HepG2 (cell line): ENCODE measurements around the gene GOLGA6D. TPM values are rescaled to one million over a fixed set of nuclear protein-coding genes. Genes with fewer than 3 reads are reported as not detected.
"Not testable (repeated sequence)": the region's sequence is repeated elsewhere in the genome, so short reads cannot be mapped to it uniquely, and the experiment has no call there.

ENCODE experiments used
- ATAC-seq: fragments of 200-7000 bp; cut with Tn5 transposase; 3 replicates; pipeline ENCODE4 v1.9.1; 2020; ENCODE audit warnings: mild to moderate bottlenecking, moderate library complexity
- BruUV-seq: library from RNA; stranded (reverse); fragments of 400-500 nt; replicated peaks from 2 replicates; lab custom pipeline; 2021; lab: Mats Ljungman, UMichigan
- CTCF ChIA-PET: fragments of 300-600 bp; formaldehyde crosslinking; extraction: SDS; loops from one replicate; lab custom pipeline; 2021; ENCODE audit warnings: low total read pairs, inconsistent platforms, low intra/inter-chr PET ratio; lab: Yijun Ruan, JAX
- POLR2A ChIA-PET: fragments of 350-600 bp; sonication (Branson Sonifier 250); formaldehyde crosslinking; loops from one replicate; lab custom pipeline; 2020; ENCODE audit warnings: antibody characterized with exemption, inconsistent platforms; lab: Yijun Ruan, JAX
- DNase-seq: peaks from one replicate; pipeline ENCODE4 v3.0.0-alpha.2; 2015; ENCODE audit warnings: low spot score
- FAIRE-seq: peaks from 3 replicates; lab custom pipeline; 2011; peaks lifted over from hg19 to GRCh38; lab: Jason Lieb, UNC
- H2AFZ ChIP-seq: one replicate; pipeline ENCODE4 v1.6.1; 2011; ENCODE audit warnings: low read length, inconsistent platforms
- H3K27ac ChIP-seq: fragments of 300-600 bp; 3 replicates; pipeline ENCODE4 v1.8.0; 2011; ENCODE audit warnings: mixed run types, mild to moderate bottlenecking, mixed read lengths, low read length, inconsistent platforms; ENCODE audit not compliant: insufficient read depth; ENCODE audit errors: extremely low read length
- H3K27me3 ChIP-seq, 2 experiments: fragments of 200-600 bp in 1 of 2; 2 replicates in 1 of 2; 3 replicates in 1 of 2; pipeline versions ENCODE4 v1.6.0 to v1.8.0; 2011; ENCODE audit warnings: low read length in 2 of 2, mild to moderate bottlenecking in 2 of 2, moderate library complexity in 2 of 2, inconsistent platforms in 1 of 2; ENCODE audit not compliant: insufficient read depth in 2 of 2, control insufficient read depth in 1 of 2
- H3K36me3 ChIP-seq, 2 experiments: fragments of 200-600 bp in 1 of 2; replicated peaks in 1 of 2; 2 replicates in 1 of 2; 3 replicates in 1 of 2; pipeline versions ENCODE4 v1.5.1 to v1.8.0; 2011; ENCODE audit warnings: low read length in 2 of 2, inconsistent platforms in 1 of 2; ENCODE audit not compliant: insufficient read depth in 2 of 2, control insufficient read depth in 1 of 2
- H3K4me1 ChIP-seq: 2 replicates; pipeline ENCODE4 v1.5.1; 2012; ENCODE audit warnings: low read length, inconsistent platforms; ENCODE audit not compliant: insufficient read depth
- H3K4me2 ChIP-seq: 2 replicates; pipeline ENCODE4 v1.6.0; 2011; ENCODE audit warnings: low read depth, low read length, inconsistent platforms
- H3K4me3 ChIP-seq, 3 experiments: fragments of 200-600 bp in 1 of 3; sonication (generic), shearing (Covaris generic) in 1 of 3; replicated peaks in 1 of 3; 2 replicates each; pipeline ENCODE4 v1.5.1; 2011 to 2016; ENCODE audit warnings: low read length in 3 of 3, inconsistent platforms in 2 of 3, low read depth in 2 of 3, mild to moderate bottlenecking in 2 of 3, control low read depth in 1 of 3, mixed read lengths in 1 of 3; ENCODE audit not compliant: insufficient read depth in 1 of 3
- H3K79me2 ChIP-seq: one replicate; pipeline ENCODE4 v1.6.1; 2011; ENCODE audit warnings: low read length, inconsistent platforms; ENCODE audit not compliant: insufficient read depth
- H3K9ac ChIP-seq: 2 replicates; pipeline ENCODE4 v1.6.0; 2011; ENCODE audit warnings: mild to moderate bottlenecking, low read depth, low read length, inconsistent platforms; ENCODE audit not compliant: insufficient read depth
- H3K9me3 ChIP-seq: 2 replicates; pipeline ENCODE4 v1.5.1; 2012; ENCODE audit warnings: mild to moderate bottlenecking, low read length
- H4K20me1 ChIP-seq: 2 replicates; pipeline ENCODE4 v1.6.0; 2011; ENCODE audit warnings: inconsistent platforms, mild to moderate bottlenecking, low read length, moderate library complexity; ENCODE audit not compliant: insufficient read depth
- BCL6 ChIP-seq: IDR thresholded peaks from 2 replicates; pipeline ENCODE4 v1.6.1; 2016; ENCODE audit warnings: missing genetic modification reagents, missing compliant biosample characterization
- WGBS: methylation state at CpG from one replicate; pipeline ENCODE4 v1.1.6; 2017; ENCODE audit warnings: low lambda C conversion rate; 5-methylcytosine and 5-hydroxymethylcytosine counted together
- in situ Hi-C: cut with HindIII; loops from 2 replicates; pipeline ENCODE4 v1.10.0; 2017; ENCODE audit warnings: low pct_unique_long_range_greater_than_20kb; ENCODE audit not compliant: extremely low pct_ligation_motif_present
- intact Hi-C: fragments of 100-400 bp; cut with micrococcal nuclease; formaldehyde crosslinking; loops from one replicate; pipeline ENCODE4 v1.10.0; 2022; ENCODE audit not compliant: unreplicated experiment
- polyA plus RNA-seq, 8 experiments: library from polyadenylated mRNA; depleted of rRNA in 3 of 8; stranded (reverse) in 7 of 8; unstranded in 1 of 8; fragments of >200 nt; fragmentation: Illumina TruSeq in 4 of 8; extraction: Trizol in 4 of 8; gene quantifications; 2 replicates each; pipeline versions ENCODE4 v1.2.1 to v1.2.3, GENCODE V29; 2011 to 2016; ENCODE audit warnings: low read depth in 4 of 8, missing spikeins in 1 of 8, mixed read lengths in 1 of 8; ENCODE audit not compliant: insufficient read depth in 1 of 8
- total RNA-seq, 5 experiments: library from RNA; depleted of rRNA; stranded (reverse); fragments of >200 nt; fragmentation: Illumina TruSeq; extraction: Trizol; gene quantifications; 2 replicates each; pipeline ENCODE4 v1.2.3, GENCODE V29; 2016; ENCODE audit warnings: low read depth in 1 of 5
- TF ChIP-seq, protein P1 (sequence below): sonication (generic); formaldehyde crosslinking; IDR thresholded peaks from 2 replicates; pipeline ENCODE4 v1.5.0; 2020; ENCODE audit warnings: mild to moderate bottlenecking, missing genetic modification reagents, moderate library complexity

GOLGA6D gene
- total and polyA plus RNA-seq, 2 of the 13 experiments (the other 11 are each of a cell fraction or from before 2014, with no cell fraction given) = 0.04 TPM; not detected in 1

DNA sequence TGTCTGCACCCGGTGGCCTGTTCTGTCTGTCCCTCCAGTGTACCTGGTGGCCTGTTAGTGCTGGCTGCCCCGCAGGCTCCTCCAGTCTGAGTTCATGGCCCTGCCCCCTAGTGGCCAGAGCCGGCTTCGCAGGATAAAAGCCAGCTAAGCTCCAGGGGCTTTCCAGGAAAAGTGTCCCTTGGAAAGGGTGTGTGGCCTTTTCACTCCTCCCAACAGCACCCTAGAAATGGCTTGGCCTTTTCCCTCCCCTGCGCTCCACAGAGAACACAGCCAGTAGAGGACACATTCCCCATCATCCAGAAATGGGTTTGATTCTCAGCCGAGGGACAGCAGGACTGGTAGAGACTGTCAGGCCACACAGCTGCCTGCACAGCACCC, 16.7 kb downstream of the GOLGA6D start:
- peak overlapping the region; percentile 42 for H3K4me2 ChIP-seq
- H3K79me2 ChIP-seq, H3K4me1 ChIP-seq, H3K36me3 ChIP-seq, BruUV-seq, intact Hi-C loops, H3K4me3 ChIP-seq, in situ Hi-C loops, H3K27me3 ChIP-seq, H4K20me1 ChIP-seq, H3K27ac ChIP-seq, H3K9ac ChIP-seq, POLR2A ChIA-PET, CTCF ChIA-PET, DNase-seq, FAIRE-seq, H3K9me3 ChIP-seq, H2AFZ ChIP-seq: not testable (repeated sequence)
- 0% methylated on average over 1 of the region's 6 CpGs for WGBS
- TF ChIP-seq BCL6 = 0 out of 2 replicates have a peak, but pooled peaks have one; percentile 23
- TF ChIP-seq, protein P1, sequence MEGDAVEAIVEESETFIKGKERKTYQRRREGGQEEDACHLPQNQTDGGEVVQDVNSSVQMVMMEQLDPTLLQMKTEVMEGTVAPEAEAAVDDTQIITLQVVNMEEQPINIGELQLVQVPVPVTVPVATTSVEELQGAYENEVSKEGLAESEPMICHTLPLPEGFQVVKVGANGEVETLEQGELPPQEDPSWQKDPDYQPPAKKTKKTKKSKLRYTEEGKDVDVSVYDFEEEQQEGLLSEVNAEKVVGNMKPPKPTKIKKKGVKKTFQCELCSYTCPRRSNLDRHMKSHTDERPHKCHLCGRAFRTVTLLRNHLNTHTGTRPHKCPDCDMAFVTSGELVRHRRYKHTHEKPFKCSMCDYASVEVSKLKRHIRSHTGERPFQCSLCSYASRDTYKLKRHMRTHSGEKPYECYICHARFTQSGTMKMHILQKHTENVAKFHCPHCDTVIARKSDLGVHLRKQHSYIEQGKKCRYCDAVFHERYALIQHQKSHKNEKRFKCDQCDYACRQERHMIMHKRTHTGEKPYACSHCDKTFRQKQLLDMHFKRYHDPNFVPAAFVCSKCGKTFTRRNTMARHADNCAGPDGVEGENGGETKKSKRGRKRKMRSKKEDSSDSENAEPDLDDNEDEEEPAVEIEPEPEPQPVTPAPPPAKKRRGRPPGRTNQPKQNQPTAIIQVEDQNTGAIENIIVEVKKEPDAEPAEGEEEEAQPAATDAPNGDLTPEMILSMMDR (CRISPR knock-in tag) = 0 out of 2 replicates have a peak, but pooled peaks have one; percentile 12
- ATAC-seq = peak; percentile 97

DNA sequence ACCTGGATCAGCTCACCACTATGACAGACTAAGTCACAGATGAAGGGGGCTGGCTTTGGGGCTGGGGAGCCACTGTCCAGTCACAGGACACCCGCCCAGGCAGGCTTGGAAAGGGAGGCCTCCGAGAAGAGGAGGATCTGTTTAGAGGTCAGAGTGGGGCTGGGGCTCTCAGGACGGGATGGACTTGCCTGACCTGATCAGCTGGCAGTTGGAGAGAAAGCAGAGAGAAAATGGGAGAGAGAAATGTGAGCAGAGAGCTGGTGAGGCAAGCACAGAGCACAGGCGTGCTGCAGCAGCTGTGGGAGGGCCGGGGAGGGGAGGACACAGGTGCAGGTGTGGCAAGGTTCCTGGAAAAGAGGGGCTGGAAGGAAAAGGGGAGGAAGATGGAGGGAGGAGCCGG, 17.4 kb downstream of the GOLGA6D start:
- H3K4me3 ChIP-seq, H2AFZ ChIP-seq, H3K9me3 ChIP-seq, H3K79me2 ChIP-seq, CTCF ChIA-PET, FAIRE-seq, H3K27me3 ChIP-seq, in situ Hi-C loops, H3K27ac ChIP-seq, POLR2A ChIA-PET, DNase-seq, H3K9ac ChIP-seq, H4K20me1 ChIP-seq, H3K4me2 ChIP-seq, H3K4me1 ChIP-seq, ATAC-seq, BruUV-seq, H3K36me3 ChIP-seq: not testable (repeated sequence)
- WGBS = 1% methylated on average over 5 of the region's 6 CpGs
- intact Hi-C loops = loop anchor here (10.0 kb wide), 1 partner anchor 265 kb away; no protein-coding TSS in a partner anchor
